Activated CD4-positive, alpha-beta T cell treated with anti-CD3 and anti-CD28 coated beads for 1 hour (primary cell): ENCODE data around the gene RALGPS1.
"Not testable (repeated sequence)": the region's sequence is repeated elsewhere in the genome, so short reads cannot be mapped to it uniquely, and the experiment has no call there.

Experiments used
- DNase-seq: peaks from one replicate; pipeline ENCODE4 v3.0.0-alpha.2; 2020

The RALGPS1 gene

GRCh38 chr9:126989847-126990842 is 75.6 kb downstream of the RALGPS1 start:
- DNase-seq, result no peak

- no peak for DNase-seq
These were observed 76.6 kb downstream of the RALGPS1 start for GRCh38 chr9:126991183-126991582.

- no peak for DNase-seq
These were observed 77.8 kb downstream of the RALGPS1 start for GRCh38 chr9:126992427-126992826.

- DNase-seq, result no peak
These were observed 84.9 kb downstream of the RALGPS1 start for GRCh38 chr9:126999315-127000068.

DNA sequence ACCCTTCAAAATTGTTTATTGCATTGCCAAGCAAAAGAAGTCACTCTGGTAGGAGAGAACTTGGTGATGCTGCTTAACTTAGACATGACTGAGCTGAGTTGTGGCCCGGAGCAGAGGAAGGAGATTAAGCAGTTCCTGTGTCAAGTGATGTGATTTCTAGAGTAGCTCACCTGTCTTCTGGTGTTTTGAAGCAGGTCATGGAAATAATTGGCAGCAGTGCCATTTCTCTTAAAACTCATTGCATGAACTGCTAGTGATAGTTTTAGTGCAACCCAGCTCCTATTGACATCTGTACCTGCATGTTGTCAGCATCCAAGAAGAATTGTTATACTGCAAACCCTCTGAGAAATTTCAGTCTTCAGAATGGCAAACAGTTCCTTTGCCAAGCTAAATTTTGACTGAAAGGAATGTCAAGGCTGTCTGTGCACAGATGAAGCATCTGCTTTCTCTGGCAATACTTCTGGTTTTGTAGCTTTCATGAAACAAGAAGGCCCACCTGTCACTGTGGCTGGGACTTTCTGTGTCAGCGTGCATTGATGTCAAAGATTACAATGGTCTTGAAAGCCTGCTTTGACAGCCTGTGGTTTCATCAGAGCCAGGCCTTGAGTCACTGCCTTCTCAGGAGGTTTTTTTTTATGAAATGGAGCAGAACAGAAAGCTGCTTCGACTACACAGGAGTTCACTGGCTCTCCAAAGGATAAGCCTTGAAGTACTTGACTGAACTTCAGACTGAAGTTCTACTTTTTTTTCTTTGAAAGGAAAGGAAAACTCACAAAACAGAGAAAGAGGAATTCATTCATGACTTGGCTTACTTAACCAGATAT is 90.6 kb downstream of the RALGPS1 start:
- peak; percentile 49 for DNase-seq

DNA sequence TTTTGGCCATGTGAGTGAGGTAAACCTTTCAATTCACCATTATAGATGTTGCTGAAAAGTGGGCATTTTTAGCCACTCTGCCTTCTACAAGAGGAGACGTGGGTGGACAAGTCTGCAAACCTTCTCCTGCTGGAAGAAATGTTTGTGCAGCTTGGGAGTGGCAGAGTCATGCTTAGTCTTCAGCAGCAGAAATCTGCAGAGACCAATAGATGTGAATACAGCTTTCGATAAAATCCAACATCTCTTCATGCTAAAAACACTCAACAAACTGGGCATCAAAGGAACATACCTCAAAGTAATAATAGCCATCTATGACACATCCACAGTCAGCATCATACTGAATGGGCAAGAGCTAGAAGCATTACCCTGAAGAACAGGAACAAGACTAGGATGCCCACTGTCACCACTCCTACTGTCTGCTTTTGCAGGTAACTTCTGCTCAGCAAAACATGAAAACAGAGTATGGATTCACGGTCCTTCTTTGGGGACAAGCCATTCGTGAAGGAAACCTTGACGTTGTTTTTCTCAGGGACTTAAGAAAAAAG is 91.3 kb downstream of the RALGPS1 start:
- DNase-seq, result no peak

- DNase-seq, result no peak
These were observed 93.1 kb downstream of the RALGPS1 start for GRCh38 chr9:127007638-127008037.

DNA sequence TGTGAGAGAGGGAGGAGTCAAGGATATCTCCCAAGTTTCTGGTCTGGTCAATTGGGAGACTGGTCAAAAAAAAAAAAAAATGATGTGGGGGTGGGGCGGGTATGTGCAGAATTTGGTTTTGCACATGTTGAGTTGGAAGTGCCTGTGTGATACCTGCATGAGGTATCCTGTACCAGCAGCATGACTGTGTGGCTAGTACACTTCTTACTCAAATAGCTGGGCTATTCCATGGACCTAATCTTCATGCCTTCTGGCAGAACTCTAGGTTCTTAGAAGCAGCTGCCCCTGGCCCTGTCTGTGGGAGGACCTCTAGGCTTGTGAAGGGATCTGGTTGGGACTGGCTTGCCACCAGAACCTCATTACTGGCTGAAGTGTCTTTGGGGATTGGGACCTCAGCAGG is 93.5 kb downstream of the RALGPS1 start:
- no peak for DNase-seq

- no peak for DNase-seq
These were observed 97.2 kb downstream of the RALGPS1 start for GRCh38 chr9:127011772-127012171.

GRCh38 chr9:127012250-127012649 is 97.7 kb downstream of the RALGPS1 start:
- DNase-seq, result no peak

DNA sequence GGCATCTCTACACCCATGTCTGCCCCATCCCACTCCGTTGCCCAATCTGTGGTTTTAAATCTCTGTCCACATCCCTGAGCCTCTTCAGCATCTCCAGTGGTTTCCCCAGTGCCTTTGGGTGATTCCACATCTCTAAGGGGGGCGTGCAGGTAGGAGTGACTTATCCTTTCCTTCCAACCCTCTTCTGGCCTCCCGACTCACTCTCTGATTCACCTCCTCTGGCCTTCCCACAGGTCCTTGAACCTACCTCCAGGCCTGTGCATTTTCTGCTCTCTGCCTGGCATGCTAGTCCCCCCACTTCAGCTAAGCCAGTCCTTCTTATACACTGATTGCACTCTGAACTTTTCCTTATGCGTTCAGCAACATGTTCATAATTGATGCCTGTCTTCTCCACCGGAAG is 99.0 kb downstream of the RALGPS1 start:
- DNase-seq, result no peak

GRCh38 chr9:127014216-127014909 is 99.8 kb downstream of the RALGPS1 start:
- DNase-seq, result no peak

DNA sequence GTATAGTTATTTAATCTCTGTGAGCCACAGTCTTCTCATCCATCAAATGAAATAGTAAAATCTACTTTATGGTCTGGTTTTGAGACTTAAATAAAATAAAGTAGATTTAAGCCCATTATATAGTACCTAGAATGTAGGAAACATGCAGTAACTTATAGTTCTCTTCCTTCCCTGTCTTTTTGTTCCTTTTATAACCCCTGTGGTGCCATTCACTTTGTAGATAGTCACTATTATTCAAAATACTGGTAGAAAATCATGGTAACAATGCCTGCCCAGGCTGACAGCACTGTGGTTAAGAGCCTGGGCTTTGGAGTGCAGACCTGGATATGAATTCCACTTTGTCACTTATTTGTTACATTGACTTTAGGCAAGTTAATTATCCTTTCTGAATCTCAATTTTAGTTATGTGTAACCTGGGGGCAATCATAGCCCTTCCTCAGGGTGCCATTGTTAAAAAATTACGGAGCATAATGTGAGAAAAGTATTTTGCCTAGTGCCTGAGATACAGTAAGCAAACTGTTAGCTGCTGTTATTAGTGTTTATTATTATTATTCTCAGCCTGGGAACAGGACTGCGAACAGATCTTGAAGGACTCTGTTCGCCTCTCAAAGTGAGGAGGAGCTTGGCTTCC is 100.4 kb downstream of the RALGPS1 start:
- DNase-seq, result no peak

DNA sequence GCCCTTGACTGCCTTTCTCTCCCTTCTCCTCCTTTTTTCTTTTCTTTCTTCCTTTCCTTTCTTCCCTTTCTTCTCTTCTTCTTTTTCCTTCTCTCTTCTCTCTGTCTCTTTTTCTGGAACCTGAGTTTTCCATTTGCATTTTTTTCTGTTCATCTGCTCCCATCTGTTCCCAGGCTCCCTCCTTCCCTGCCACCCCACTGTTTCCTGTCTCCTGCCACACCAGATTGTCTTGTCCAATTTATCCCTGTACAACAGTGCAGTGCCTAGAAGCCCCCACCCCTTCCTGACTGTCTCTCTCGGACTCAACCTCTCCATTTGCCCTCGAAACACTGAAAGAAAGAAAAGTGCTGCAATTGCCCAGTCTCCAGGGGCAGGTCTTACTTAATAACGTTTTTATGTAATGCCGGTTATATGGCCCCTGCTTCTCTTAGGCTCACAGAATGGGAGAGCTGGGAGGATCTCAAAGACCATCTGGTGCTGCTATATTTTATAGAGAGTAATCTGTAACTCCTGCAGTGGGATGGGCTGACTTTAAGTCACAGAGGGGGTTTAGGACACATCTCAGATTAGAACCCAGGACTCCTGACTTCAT is 101.4 kb downstream of the RALGPS1 start:
- no peak for DNase-seq

- DNase-seq, result not testable (repeated sequence)
These were observed 103.4 kb downstream of the RALGPS1 start for GRCh38 chr9:127017979-127018378.

GRCh38 chr9:127018935-127019334 is 104.4 kb downstream of the RALGPS1 start:
- no peak for DNase-seq

- no peak for DNase-seq
These were observed 105.6 kb downstream of the RALGPS1 start for GRCh38 chr9:127020036-127020801.

DNA sequence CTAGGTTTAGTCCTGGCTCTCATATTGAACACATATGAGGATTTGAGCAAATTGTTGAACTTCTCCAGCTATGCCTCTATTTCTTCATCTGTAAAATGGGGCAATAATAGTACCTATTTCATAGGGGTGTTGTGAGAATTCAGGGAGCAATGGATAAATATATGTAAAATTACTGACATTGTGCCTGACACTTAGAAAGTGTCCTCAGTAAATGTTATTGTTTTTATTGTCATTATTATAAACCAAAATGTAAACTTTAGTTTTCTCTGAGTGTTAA is 106.2 kb downstream of the RALGPS1 start:
- no peak for DNase-seq

DNA sequence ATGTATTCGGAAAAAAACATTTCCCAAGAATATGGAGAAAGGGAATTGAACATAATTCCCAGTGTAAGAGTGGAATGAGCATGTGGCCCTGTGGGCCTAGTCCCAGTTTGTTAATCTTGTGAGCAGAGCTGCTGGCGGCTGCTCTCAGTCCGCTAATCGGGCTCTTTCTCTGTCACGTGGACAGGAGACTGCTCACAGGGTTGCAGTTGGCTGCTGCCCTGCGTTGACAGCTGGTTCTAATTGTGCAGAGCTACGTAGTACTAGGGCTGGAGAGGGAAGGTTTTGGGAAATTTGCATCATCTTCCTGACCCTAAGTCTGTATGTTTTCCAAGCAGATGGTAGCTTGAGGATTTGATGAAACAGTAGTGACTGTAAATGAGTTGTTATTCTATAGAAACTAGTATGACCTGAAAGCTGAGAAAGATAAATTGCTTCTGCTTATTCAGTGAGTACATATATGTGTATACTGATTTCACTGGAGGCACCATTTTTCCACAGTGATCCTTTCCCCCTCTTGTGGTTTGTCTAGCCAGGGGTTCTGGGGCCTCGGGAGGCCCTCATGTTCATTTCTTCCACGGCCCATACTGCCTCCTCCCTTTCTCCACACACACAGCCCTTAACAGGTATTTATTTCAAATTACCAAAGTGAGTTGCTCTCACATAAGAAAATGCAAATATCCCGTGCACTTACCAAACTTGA is 107.2 kb downstream of the RALGPS1 start:
- DNase-seq, result no peak
